ENCODE measurements around the gene CRYBG3. TPM values are rescaled to one million over a fixed set of nuclear protein-coding genes. Genes with fewer than 3 reads are reported as not detected.

Gene CRYBG3
- polyA plus RNA-seq, 1 donor (not counting 4 experiments of a cell fraction or from before 2014, with no cell fraction given): 6.9 TPM

- H3K36me3 ChIP-seq (ENCODE audit: control insufficient read depth in 2 of 2, extremely low read depth in 1 of 2, insufficient read depth in 2 of 2, low read length in 2 of 2): peaks cover 11 to 19% of the 10 kb centered on the region in 2 experiments
- dilution Hi-C loops (cut with MboI; ENCODE audit: extremely low pct_ligation_motif_present, low sequenced_read_pairs): no loop called here
- DNase-seq (ENCODE audit: low read depth, low spot score): no peak
These were observed 121.2 kb downstream of the CRYBG3 start for GRCh38 chr3:97942801-97943546.

GRCh38 chr3:97948351-97949109 is 126.7 kb downstream of the CRYBG3 start:
- Histone ChIP-seq H3K4me1 (ENCODE audit: control insufficient read depth, extremely low read depth, insufficient read depth, low read length) (no peaks in the 10 kb centered on the region), H3K4me2 (ENCODE audit: control insufficient read depth, extremely low read depth, insufficient read depth, low read depth, low read length) (no peak overlapping the region), H3K79me2 (ENCODE audit: control insufficient read depth, insufficient read depth, low read length) (no peaks in the 10 kb centered on the region), H3K27ac (ENCODE audit: control insufficient read depth, insufficient read depth, low read length) (no peak overlapping the region), H3K9me1 (ENCODE audit: control insufficient read depth, extremely low read depth, insufficient read depth, low read length) (no peaks in the 10 kb centered on the region), H3K36me3 (ENCODE audit: control insufficient read depth in 2 of 2, extremely low read depth in 1 of 2, insufficient read depth in 2 of 2, low read length in 2 of 2) (peaks cover 26 to 41% of the 10 kb centered on the region in 2 experiments), H3K4me3 (ENCODE audit: control insufficient read depth in 2 of 3, extremely low read depth in 1 of 3, insufficient read depth in 2 of 3, low read depth in 1 of 3, low read length in 3 of 3) (no peak overlapping the region), H3K27me3 (ENCODE audit: control insufficient read depth, extremely low read depth, insufficient read depth, low read length) (no peaks in the 10 kb centered on the region), H4K20me1 (ENCODE audit: control insufficient read depth, extremely low read depth, insufficient read depth, low read length) (no peaks in the 10 kb centered on the region), H3K9me3 (ENCODE audit: control insufficient read depth, low read depth, low read length) (no peaks in the 10 kb centered on the region), H3K9ac (ENCODE audit: control insufficient read depth, extremely low read depth, insufficient read depth, low read length) (no peak overlapping the region), H2AFZ (ENCODE audit: control insufficient read depth, low read length) (no peak overlapping the region)
- TF ChIP-seq CTCF (optimal IDR thresholded peaks at IDR 0.05 in 1 of 3, IDR thresholded peaks at IDR 0.05 in 1 of 3, conservative IDR thresholded peaks at IDR 0.05 in 1 of 3; ENCODE audit: extremely low read depth in 1 of 3, insufficient read depth in 2 of 3, low read length in 3 of 3): no peak
- TF ChIP-seq EZH2 (IDR thresholded peaks at IDR 0.05; ENCODE audit: low read length): no peak
- no peak for DNase-seq (ENCODE audit: low read depth, low spot score)
- FAIRE-seq: no peak
- dilution Hi-C loops (cut with MboI; ENCODE audit: extremely low pct_ligation_motif_present, low sequenced_read_pairs): no loop called here

More at GRCh38 chr3:97942801-97943546, 121.2 kb downstream of the CRYBG3 start:
- H3K79me2 ChIP-seq (ENCODE audit: control insufficient read depth, insufficient read depth, low read length): no peaks in the 10 kb centered on the region
- no peak overlapping the region for H2AFZ ChIP-seq (ENCODE audit: control insufficient read depth, low read length)
- H3K9me1 ChIP-seq (ENCODE audit: control insufficient read depth, extremely low read depth, insufficient read depth, low read length): no peaks in the 10 kb centered on the region
- no peak overlapping the region for H3K9ac ChIP-seq (ENCODE audit: control insufficient read depth, extremely low read depth, insufficient read depth, low read length)
- no peak overlapping the region for H3K27ac ChIP-seq (ENCODE audit: control insufficient read depth, insufficient read depth, low read length)
- H3K27me3 ChIP-seq (ENCODE audit: control insufficient read depth, extremely low read depth, insufficient read depth, low read length): no peaks in the 10 kb centered on the region
- no peak overlapping the region for H3K4me3 ChIP-seq (ENCODE audit: control insufficient read depth in 2 of 3, extremely low read depth in 1 of 3, insufficient read depth in 2 of 3, low read depth in 1 of 3, low read length in 3 of 3)
- no peak for FAIRE-seq
- no peaks in the 10 kb centered on the region for H4K20me1 ChIP-seq (ENCODE audit: control insufficient read depth, extremely low read depth, insufficient read depth, low read length)
- no peaks in the 10 kb centered on the region for H3K9me3 ChIP-seq (ENCODE audit: control insufficient read depth, low read depth, low read length)
- no peaks in the 10 kb centered on the region for H3K4me1 ChIP-seq (ENCODE audit: control insufficient read depth, extremely low read depth, insufficient read depth, low read length)
- TF ChIP-seq EZH2 (IDR thresholded peaks at IDR 0.05; ENCODE audit: low read length) (no peak), CTCF (optimal IDR thresholded peaks at IDR 0.05 in 1 of 3, IDR thresholded peaks at IDR 0.05 in 1 of 3, conservative IDR thresholded peaks at IDR 0.05 in 1 of 3; ENCODE audit: extremely low read depth in 1 of 3, insufficient read depth in 2 of 3, low read length in 3 of 3) (no peak)
- no peak overlapping the region for H3K4me2 ChIP-seq (ENCODE audit: control insufficient read depth, extremely low read depth, insufficient read depth, low read depth, low read length)
